SU-DHL-6 (cell line): ENCODE data around the gene POU2F3.

Experiments
- EZH2phosphoT487 ChIP-seq: fragments of 200-600 bp; sonication (generic), shearing (Covaris generic); conservative IDR thresholded peaks from 2 replicates; pipeline ENCODE4 v1.6.1; 2018; ENCODE audit warnings: mild to moderate bottlenecking, antibody characterized with exemption, low read length, moderate library complexity, mixed read lengths
- TF ChIP-seq, protein P1 (sequence below): fragments of 200-600 bp; sonication (generic); IDR thresholded peaks from one replicate; pipeline ENCODE4 v1.5.1; 2017; ENCODE audit warnings: antibody characterized with exemption, mild to moderate bottlenecking, low read length, moderate library complexity; ENCODE audit not compliant: insufficient read depth, poor library complexity, severe bottlenecking

DNA sequence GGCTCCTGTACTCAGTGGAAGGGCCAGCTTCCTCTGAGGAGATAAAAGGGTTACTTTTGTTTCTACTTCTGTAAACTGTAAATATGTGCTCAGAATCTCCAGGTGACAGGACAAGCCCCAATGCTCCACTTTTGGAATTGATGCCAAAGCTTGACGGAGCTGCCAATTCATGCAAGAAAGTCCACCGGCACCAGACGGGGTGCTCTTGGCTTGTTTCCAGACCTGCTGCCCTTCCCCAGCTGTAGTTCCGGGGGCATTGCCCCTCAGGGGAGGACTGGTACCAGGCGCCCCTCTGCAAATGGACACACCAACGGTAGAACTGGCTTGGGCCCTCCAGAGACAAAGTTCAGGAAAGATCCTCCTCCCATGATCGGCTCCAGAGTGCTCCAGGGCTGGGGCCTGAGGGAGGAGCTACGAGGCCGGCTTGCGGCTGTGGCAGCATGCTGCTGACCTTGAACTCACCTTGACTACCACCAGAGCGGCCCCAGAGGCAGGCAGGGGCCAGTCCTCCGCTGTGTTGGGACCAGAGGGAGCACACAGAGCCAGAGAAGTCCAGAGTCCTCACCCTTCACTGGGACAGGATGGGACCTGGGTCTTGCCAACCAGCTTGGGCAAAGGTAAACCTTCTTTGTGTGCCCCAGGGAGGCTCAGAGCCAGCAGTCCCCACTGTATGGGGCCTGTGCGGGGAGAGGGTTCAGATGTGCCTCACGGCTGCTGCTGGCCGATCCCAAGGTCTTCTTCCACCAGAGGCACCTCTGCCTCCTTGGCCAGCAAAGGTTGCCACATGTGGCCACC lies 46.9 kb upstream of the POU2F3 start:
- TF ChIP-seq, protein P1, sequence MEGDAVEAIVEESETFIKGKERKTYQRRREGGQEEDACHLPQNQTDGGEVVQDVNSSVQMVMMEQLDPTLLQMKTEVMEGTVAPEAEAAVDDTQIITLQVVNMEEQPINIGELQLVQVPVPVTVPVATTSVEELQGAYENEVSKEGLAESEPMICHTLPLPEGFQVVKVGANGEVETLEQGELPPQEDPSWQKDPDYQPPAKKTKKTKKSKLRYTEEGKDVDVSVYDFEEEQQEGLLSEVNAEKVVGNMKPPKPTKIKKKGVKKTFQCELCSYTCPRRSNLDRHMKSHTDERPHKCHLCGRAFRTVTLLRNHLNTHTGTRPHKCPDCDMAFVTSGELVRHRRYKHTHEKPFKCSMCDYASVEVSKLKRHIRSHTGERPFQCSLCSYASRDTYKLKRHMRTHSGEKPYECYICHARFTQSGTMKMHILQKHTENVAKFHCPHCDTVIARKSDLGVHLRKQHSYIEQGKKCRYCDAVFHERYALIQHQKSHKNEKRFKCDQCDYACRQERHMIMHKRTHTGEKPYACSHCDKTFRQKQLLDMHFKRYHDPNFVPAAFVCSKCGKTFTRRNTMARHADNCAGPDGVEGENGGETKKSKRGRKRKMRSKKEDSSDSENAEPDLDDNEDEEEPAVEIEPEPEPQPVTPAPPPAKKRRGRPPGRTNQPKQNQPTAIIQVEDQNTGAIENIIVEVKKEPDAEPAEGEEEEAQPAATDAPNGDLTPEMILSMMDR, result no peak
- no peak for TF ChIP-seq EZH2phosphoT487
